ENCODE results near the gene FAM177B. TPM values are rescaled to one million over a fixed set of nuclear protein-coding genes. Genes with fewer than 3 reads are reported as not detected.
"Not testable (repeated sequence)": the region's sequence is repeated elsewhere in the genome, so short reads cannot be mapped to it uniquely, and the experiment has no call there.

Gene FAM177B
- total and polyA plus RNA-seq, 4 donors = 0.10 to 0.54 (median 0.27) TPM; not detected in 1

- Histone ChIP-seq H3K27ac (ENCODE audit: low read depth in 1 of 2, low read length in 1 of 2) (no peak overlapping the region), H3K9ac (ENCODE audit: insufficient read depth in 1 of 2, low read length in 2 of 2) (no peak overlapping the region), H3K4me1 (ENCODE audit: control insufficient read depth in 5 of 5, insufficient read depth in 5 of 5, low read length in 5 of 5) (no peaks in the 10 kb centered on the region), H3K27me3 (ENCODE audit: control insufficient read depth in 3 of 3, insufficient read depth in 3 of 3, low read length in 2 of 3) (no peaks in the 10 kb centered on the region), H3K4me3 (no peak overlapping the region), H3K9me3 (ENCODE audit: control insufficient read depth in 4 of 4, insufficient read depth in 3 of 4, low read length in 3 of 4) (no peaks in the 10 kb centered on the region), H3K36me3 (ENCODE audit: control insufficient read depth in 4 of 4, insufficient read depth in 4 of 4, low read length in 4 of 4) (peaks cover 0 to 6% (median 3%) of the 10 kb centered on the region in 4 donors)
- DNase-seq = no peak
- WGBS, 2 donors = 75 to 91% methylated on average over 2 of the region's 2 CpGs
- TF ChIP-seq CTCF (IDR thresholded peaks at IDR 0.05; ENCODE audit: control extremely low read depth, extremely low read depth) = no peak
- no peak for ATAC-seq (ENCODE audit: insufficient read depth, low FRiP score)
Observed at GRCh38 chr1:222739465-222739864, 2.5 kb downstream of the FAM177B start.

DNA sequence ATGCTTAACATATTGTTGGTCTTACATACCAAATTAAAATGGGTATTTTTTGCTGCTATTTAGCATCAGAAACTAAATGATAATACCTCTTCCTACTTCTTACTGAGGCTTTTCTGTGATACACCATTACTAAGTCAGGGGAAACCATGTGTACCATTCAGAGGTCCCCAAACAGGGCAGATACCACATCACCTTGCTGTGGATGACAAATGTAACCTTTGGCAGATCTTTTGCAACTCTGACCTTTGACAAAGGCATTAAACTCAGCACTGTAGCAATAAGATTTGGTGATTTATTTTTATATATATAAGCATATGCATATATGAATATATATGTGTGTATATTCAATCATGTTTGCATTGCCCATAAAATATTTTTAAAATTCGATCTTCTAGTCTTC lies 2.9 kb downstream of the FAM177B start:
- H3K27me3 ChIP-seq (ENCODE audit: control insufficient read depth in 3 of 3, insufficient read depth in 3 of 3, low read length in 2 of 3) = no peaks in the 10 kb centered on the region
- no peak for ATAC-seq (ENCODE audit: insufficient read depth, low FRiP score)
- no peak overlapping the region for H3K4me3 ChIP-seq
- no peak for DNase-seq
- TF ChIP-seq CTCF (IDR thresholded peaks at IDR 0.05; ENCODE audit: control extremely low read depth, extremely low read depth) = no peak
- WGBS, 2 donors = 79 to 86% methylated on average over 1 of the region's 1 CpG
- H3K9me3 ChIP-seq (ENCODE audit: control insufficient read depth in 4 of 4, insufficient read depth in 3 of 4, low read length in 3 of 4) = no peaks in the 10 kb centered on the region
- peaks cover 0 to 6% (median 0%) of the 10 kb centered on the region in 4 donors for H3K36me3 ChIP-seq (ENCODE audit: control insufficient read depth in 4 of 4, insufficient read depth in 4 of 4, low read length in 4 of 4)
- H3K9ac ChIP-seq (ENCODE audit: insufficient read depth in 1 of 2, low read length in 2 of 2) = no peak overlapping the region
- no peak overlapping the region for H3K27ac ChIP-seq (ENCODE audit: low read depth in 1 of 2, low read length in 1 of 2)
- no peaks in the 10 kb centered on the region for H3K4me1 ChIP-seq (ENCODE audit: control insufficient read depth in 5 of 5, insufficient read depth in 5 of 5, low read length in 5 of 5)

GRCh38 chr1:222741630-222742457 lies 4.8 kb downstream of the FAM177B start:
- not testable (repeated sequence) for ATAC-seq (ENCODE audit: insufficient read depth, low FRiP score); DNase-seq; H3K27me3 ChIP-seq (ENCODE audit: control insufficient read depth in 3 of 3, insufficient read depth in 3 of 3, low read length in 2 of 3); H3K9ac ChIP-seq (ENCODE audit: insufficient read depth in 1 of 2, low read length in 2 of 2); H3K36me3 ChIP-seq (ENCODE audit: control insufficient read depth in 4 of 4, insufficient read depth in 4 of 4, low read length in 4 of 4); H3K27ac ChIP-seq (ENCODE audit: low read depth in 1 of 2, low read length in 1 of 2); H3K4me1 ChIP-seq (ENCODE audit: control insufficient read depth in 5 of 5, insufficient read depth in 5 of 5, low read length in 5 of 5); H3K9me3 ChIP-seq (ENCODE audit: control insufficient read depth in 4 of 4, insufficient read depth in 3 of 4, low read length in 3 of 4); H3K4me3 ChIP-seq
- 90 to 93% methylated on average over 5 of the region's 5 CpGs for WGBS, 2 donors

- Histone ChIP-seq H3K27ac (ENCODE audit: low read depth in 1 of 2, low read length in 1 of 2) (no peak overlapping the region), H3K9ac (ENCODE audit: insufficient read depth in 1 of 2, low read length in 2 of 2) (no peak overlapping the region), H3K27me3 (ENCODE audit: control insufficient read depth in 3 of 3, insufficient read depth in 3 of 3, low read length in 2 of 3) (no peaks in the 10 kb centered on the region), H3K9me3 (ENCODE audit: control insufficient read depth in 4 of 4, insufficient read depth in 3 of 4, low read length in 3 of 4) (no peaks in the 10 kb centered on the region), H3K4me1 (ENCODE audit: control insufficient read depth in 5 of 5, insufficient read depth in 5 of 5, low read length in 5 of 5) (no peaks in the 10 kb centered on the region), H3K4me3 (no peak overlapping the region), H3K36me3 (ENCODE audit: control insufficient read depth in 4 of 4, insufficient read depth in 4 of 4, low read length in 4 of 4) (no peaks in the 10 kb centered on the region)
- DNase-seq (peak in 1 of 3 donors; percentile 28), ATAC-seq (ENCODE audit: insufficient read depth, low FRiP score) (no peak)
- TF ChIP-seq CTCF (IDR thresholded peaks at IDR 0.05; ENCODE audit: control extremely low read depth, extremely low read depth) = no peak
Observed at GRCh38 chr1:222749927-222750326, 12.9 kb downstream of the FAM177B start.
